Testis (tissue), 2 donors: Measurements from ENCODE around the gene TP53AIP1.

Source experiments
- CTCF ChIP-seq, 3 experiments: fragments of 450-650 bp in 2 of 3; fragments of 200-600 bp in 1 of 3; sonication (generic) in 1 of 3; IDR thresholded peaks; one replicate each; pipeline ENCODE4 v1.5.1; 2016 to 2019; ENCODE audit warnings: antibody characterized with exemption in 3 of 3, mild to moderate bottlenecking in 2 of 3, moderate library complexity in 1 of 3
- POLR2A ChIP-seq: fragments of 450-650 bp; IDR thresholded peaks from one replicate; pipeline ENCODE4 v1.6.1; 2017; ENCODE audit warnings: antibody characterized with exemption, mild to moderate bottlenecking, moderate library complexity

GRCh38 chr11:128942817-128943427 lies at the start of gene TP53AIP1:
- no peak for TF ChIP-seq POLR2A
- TF ChIP-seq CTCF (IDR thresholded peaks at IDR 0.05) = no peak
